Globus pallidus (tissue), 1 donor: ENCODE results near the gene EHBP1.
"Not testable (repeated sequence)": the region's sequence is repeated elsewhere in the genome, so short reads cannot be mapped to it uniquely, and the experiment has no call there.

Source experiments
- DNase-seq: peaks from one replicate; pipeline ENCODE4 v3.0.0-alpha.2; 2015; ENCODE audit warnings: low spot score

Gene EHBP1

DNA sequence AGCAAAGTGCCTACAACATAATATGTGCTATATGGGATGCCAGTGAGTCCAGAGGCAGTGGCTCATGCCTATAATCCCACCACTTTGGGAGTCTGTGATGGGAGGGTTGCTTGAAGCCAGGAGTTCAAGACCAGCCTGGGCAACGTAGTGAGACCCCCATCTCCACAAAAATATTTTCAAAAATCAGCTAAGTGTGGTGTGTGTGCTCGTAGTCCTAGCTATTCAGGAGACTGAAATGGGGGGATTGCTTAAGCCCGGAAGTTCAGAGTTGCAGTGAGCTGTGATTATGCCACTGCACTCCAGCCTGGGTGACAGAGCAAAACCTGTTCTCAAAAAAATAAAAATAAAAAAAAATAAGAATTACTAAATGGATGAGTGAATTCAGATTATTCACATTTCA is 368.5 kb downstream of the EHBP1 start:
- no peak for DNase-seq

DNA sequence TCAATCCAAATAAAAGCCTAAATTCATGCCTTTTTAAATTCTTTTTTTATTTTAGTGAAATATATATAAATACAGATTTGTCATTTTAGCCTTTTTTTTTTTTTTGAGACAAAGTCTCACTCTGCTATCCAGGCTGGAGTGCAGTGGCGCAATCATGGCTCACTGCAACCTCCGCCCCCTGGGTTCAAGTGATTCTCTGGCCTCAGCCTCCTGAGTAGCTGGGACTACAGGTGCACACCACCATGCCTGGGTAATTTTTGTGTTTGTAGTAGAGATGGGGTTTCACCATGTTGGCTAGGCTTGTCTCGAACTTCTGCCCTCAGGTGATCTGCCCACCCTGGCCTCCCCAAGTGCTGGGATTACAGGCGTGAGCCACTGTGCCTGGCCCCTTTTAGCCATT is 368.9 kb downstream of the EHBP1 start:
- not testable (repeated sequence) for DNase-seq

DNA sequence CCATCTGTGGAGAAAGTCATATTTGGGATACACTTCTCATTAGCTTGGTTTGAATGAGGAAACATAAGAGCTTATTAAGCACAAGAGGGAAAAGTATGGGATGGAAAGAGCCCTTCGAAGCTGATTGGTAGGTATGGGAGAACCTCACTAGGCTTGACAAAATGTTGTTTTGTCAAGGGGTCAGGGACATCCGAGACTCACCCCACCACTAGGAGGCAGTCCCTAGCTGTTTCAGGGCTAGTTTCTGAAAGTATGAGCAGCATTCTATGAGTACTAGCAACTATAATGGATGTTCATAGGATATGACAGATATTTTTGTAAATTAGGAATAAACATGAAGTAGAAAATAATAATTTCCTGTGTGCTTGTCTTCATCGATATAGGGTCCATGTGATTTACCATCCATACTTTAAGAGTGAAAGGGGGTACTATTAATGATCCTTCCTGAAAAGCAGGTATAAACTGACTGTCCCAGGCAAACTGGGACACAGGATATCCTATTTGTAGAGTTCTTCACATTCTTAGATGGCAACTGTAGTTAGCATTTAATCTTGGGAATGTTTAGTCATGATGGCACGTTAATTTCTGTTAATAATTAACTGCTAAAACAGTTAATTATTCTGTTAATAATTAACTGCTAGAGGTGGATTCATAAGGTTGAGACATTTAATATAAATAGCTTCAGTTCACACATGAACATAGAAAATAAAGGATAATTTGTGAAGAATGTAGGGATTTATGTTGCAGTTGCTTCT is 373.5 kb downstream of the EHBP1 start:
- DNase-seq: no peak

DNA sequence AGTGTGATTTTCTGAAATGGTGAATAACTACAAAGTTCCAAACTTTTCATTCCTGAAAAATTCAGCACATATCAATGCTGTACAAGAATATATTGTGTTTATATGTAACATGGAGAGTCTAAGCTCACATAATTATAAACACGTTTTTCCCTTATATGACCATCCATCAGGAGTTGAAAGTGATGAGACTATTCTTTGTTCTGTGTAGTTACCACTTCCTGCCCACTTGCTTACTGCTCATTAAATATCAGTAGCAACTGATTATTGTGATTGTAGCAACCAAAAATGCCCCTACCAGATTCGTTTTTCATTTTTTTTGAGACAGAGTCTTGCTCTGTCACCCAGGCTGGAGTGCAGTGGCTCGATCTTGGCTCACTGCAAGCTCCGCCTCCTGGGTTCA is 375.9 kb downstream of the EHBP1 start:
- DNase-seq: no peak

DNA sequence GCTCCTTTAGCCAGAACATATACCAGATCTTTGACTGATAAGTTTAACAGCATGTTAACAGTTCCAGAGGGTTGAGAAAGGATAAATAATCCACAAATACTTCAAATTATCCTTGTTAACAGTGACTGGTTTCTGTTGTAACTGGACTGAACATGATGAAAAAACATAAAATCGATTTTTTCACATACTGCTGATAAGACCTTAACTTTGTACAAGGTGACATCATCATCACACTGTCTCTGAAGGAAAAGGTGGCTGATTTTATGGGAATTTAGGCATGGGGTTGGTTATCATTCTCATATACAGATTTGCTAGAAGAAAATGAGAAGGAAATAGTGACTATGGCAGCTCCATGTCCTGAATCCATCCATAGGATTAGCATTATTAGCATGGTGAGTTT is 381.2 kb downstream of the EHBP1 start:
- no peak for DNase-seq

DNA sequence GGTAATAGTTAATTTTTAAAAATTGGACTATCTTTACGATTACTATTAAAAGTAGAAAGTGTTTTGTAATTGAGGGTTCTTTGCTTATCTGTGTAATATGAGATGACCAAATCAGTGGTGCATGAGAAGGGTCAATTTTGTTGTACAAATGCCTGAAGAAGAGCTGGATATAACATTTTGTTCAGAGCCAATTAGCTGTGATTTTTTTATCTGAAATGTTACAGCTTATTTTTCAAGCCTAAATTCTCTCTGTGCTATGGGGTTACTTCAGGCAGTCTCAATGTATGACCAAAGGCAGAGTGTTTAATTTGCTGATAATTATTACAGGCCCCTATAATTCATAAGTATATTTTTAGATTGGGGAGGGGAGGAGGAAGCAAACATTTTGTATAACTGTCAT is 386.9 kb downstream of the EHBP1 start:
- no peak for DNase-seq

DNA sequence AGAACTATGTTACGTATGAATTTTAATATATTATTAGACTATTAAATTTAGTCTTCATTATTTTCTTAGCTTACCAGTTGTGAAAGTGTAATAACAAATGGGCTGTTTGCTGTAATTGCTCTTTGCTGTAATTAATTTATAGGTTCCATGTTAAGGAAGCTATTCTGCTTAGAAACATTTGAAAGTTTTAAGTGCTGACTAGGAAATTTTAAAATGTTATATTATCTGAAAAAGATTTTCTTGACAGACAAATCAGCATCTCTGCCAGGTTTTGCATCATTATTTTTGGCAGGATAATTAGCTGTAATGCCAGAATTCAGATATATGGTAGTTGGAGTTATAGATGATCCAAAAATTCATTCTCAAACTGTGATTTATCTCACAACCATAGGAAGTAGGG is 387.3 kb downstream of the EHBP1 start:
- DNase-seq: no peak

DNA sequence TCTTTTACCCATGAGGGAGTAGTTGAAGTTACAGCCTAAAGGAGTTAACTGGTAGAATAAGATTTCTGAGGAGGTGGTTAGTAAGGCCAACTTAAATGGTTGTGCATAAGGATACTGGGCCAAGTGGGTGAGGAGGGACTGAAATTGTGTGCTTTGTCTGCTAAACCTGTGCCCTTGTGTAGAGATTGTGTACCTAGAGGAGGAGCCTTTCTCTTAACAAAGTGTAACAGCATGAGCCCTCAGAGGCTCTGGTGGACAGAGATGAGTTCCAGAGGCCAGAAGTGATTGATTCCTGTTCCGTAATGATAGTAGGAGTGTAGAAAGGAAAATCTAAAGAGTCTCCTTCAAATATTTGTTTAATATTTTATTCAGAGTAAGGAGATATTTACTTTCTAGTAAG is 388.0 kb downstream of the EHBP1 start:
- DNase-seq: no peak
